ENCODE data around the gene SIRPA. TPM values are rescaled to one million over a fixed set of nuclear protein-coding genes. Genes with fewer than 3 reads are reported as not detected.
A peak's percentile ranks its signal among the peaks of the same experiment; 100 is the strongest.

Gene SIRPA
- total RNA-seq, 2 experiments from 2014 or later = 0.12 to 0.31 TPM

GRCh38 chr20:1949347-1950100 lies 54.3 kb downstream of the SIRPA start:
- no peak overlapping the region for H3K4me3 Mint-ChIP-seq
- H3K27ac Mint-ChIP-seq = no peak overlapping the region
- DNase-seq = no peak
- no peaks in the 10 kb centered on the region for H3K9me3 Mint-ChIP-seq
- peaks cover 3% of the 10 kb centered on the region for H3K4me1 Mint-ChIP-seq
- peaks cover 42% of the 10 kb centered on the region for H3K27me3 Mint-ChIP-seq
- no peaks in the 10 kb centered on the region for H3K36me3 Mint-ChIP-seq

GRCh38 chr20:1950836-1951235 lies 55.6 kb downstream of the SIRPA start:
- no peak for DNase-seq
- Mint-ChIP-seq H3K9me3 (no peaks in the 10 kb centered on the region), H3K27me3 (peaks cover 32% of the 10 kb centered on the region), H3K36me3 (no peaks in the 10 kb centered on the region), H3K27ac (no peak overlapping the region), H3K4me1 (peaks cover 3% of the 10 kb centered on the region), H3K4me3 (no peak overlapping the region)

- Mint-ChIP-seq H3K27me3 (peaks cover 26% of the 10 kb centered on the region), H3K4me1 (peaks cover 3% of the 10 kb centered on the region), H3K4me3 (no peak overlapping the region), H3K9me3 (no peaks in the 10 kb centered on the region), H3K27ac (no peak overlapping the region), H3K36me3 (no peaks in the 10 kb centered on the region)
- no peak for DNase-seq
Observed at GRCh38 chr20:1951436-1952115, 56.4 kb downstream of the SIRPA start.

DNA sequence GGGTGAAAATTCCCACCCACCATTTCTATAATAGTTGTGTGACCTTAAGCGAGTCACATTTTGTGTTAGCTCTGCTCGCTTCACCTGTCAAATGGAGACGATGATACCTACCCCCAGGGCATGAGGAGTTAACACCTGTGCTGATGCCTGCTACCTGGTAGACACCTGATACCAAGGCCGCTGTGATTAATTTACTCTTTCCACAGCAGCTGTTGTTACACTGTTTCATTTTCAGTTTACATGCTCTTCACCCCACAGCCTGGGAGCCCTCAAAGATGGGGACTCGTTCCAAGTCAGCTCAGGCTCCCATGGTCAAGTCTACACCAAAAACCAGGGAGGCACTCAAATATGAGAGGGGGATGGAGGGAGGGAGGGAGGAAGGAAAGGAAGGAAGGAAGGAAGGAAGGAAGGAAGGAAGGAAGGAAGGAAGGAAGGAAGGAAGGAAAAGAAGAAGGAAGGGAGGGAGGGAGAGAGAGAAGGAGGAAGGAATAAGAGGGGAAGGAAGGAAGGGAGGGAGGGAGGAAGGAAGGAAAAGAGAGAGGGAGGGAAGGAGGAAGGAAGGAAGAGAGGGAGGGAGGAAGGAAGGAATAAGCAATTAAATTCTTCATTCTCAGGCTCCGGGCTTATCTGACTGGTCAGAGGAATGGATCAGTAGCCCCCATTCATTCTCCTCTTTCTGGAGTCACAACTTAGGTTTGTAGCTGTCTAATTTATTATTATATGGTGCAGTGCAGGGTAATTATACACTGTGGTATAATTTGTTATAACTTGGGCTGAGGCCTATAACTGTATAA lies 57.7 kb downstream of the SIRPA start:
- Mint-ChIP-seq H3K27me3 (peaks cover 18% of the 10 kb centered on the region), H3K9me3 (no peaks in the 10 kb centered on the region)

DNA sequence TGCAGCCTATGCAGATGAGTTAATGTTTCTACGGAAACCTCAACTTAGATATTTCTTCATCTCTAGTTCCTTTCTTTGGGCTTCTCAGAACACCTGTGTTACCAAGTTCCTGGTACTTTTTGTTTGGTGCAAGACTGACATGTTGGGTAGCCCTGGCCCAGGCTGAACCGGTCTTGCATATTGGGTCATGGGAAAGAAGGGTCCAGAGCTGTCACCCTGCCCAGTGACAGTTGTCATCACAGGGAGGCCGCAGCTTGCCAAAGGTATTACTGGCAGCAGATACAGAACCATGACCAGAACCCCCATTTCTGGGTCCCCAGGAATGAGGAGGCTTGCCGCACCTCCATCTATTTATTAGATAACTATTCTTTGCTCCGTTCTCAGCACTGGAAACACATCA lies 58.4 kb downstream of the SIRPA start:
- no peak for DNase-seq
- Mint-ChIP-seq H3K27me3 (peaks cover 16% of the 10 kb centered on the region), H3K4me1 (peaks cover 3% of the 10 kb centered on the region), H3K27ac (no peak overlapping the region), H3K36me3 (no peaks in the 10 kb centered on the region), H3K9me3 (no peaks in the 10 kb centered on the region), H3K4me3 (no peak overlapping the region)

More for the DNA sequence above, 57.7 kb downstream of the SIRPA start:
- Mint-ChIP-seq H3K4me1 (peaks cover 3% of the 10 kb centered on the region), H3K36me3 (no peaks in the 10 kb centered on the region), H3K4me3 (no peak overlapping the region), H3K27ac (no peak overlapping the region)
- no peak for DNase-seq

- no peak overlapping the region for H3K4me3 Mint-ChIP-seq
- H3K4me1 Mint-ChIP-seq = peaks cover 3% of the 10 kb centered on the region
- no peak for DNase-seq
- peaks cover 20% of the 10 kb centered on the region for H3K27me3 Mint-ChIP-seq
- H3K27ac Mint-ChIP-seq = no peak overlapping the region
- H3K9me3 Mint-ChIP-seq = no peaks in the 10 kb centered on the region
- H3K36me3 Mint-ChIP-seq = no peaks in the 10 kb centered on the region
Observed at GRCh38 chr20:1955217-1955616, 60.0 kb downstream of the SIRPA start.

- peaks cover 26% of the 10 kb centered on the region for H3K27me3 Mint-ChIP-seq
- DNase-seq = no peak
- H3K27ac Mint-ChIP-seq = no peak overlapping the region
- H3K36me3 Mint-ChIP-seq = no peaks in the 10 kb centered on the region
- H3K4me1 Mint-ChIP-seq = no peaks in the 10 kb centered on the region
- no peaks in the 10 kb centered on the region for H3K9me3 Mint-ChIP-seq
- no peak overlapping the region for H3K4me3 Mint-ChIP-seq
Observed at GRCh38 chr20:1958426-1958825, 63.2 kb downstream of the SIRPA start.

- no peak overlapping the region for H3K27ac Mint-ChIP-seq
- H3K4me1 Mint-ChIP-seq = no peaks in the 10 kb centered on the region
- H3K4me3 Mint-ChIP-seq = no peak overlapping the region
- H3K36me3 Mint-ChIP-seq = no peaks in the 10 kb centered on the region
- H3K27me3 Mint-ChIP-seq = peaks cover 32% of the 10 kb centered on the region
- no peaks in the 10 kb centered on the region for H3K9me3 Mint-ChIP-seq
- no peak for DNase-seq
Observed at GRCh38 chr20:1959156-1959555, 63.9 kb downstream of the SIRPA start.

DNA sequence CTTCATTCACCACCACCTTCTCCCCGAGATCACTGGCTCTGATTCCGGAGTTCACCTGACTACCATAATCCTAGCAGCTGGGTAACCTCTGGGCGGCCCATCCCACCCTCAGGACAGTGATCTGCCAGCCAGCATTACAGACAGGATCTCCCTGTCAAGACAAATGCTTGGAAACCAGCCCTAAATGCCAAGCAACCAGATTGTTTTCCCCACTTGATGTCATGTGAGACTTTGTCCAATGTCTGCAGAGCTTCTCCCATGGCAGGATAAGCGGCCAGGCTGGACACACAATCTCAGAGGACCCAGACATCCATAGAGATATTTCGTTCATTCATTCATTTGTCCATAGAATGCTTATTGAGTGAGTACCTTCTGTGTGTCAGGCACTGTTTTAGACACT lies 66.2 kb downstream of the SIRPA start:
- H3K36me3 Mint-ChIP-seq = no peaks in the 10 kb centered on the region
- H3K27ac Mint-ChIP-seq = no peak overlapping the region
- H3K4me1 Mint-ChIP-seq = peaks cover 12% of the 10 kb centered on the region
- no peak overlapping the region for H3K4me3 Mint-ChIP-seq
- DNase-seq = no peak
- H3K27me3 Mint-ChIP-seq = peaks cover 46% of the 10 kb centered on the region
- no peaks in the 10 kb centered on the region for H3K9me3 Mint-ChIP-seq

- no peak for DNase-seq
- Mint-ChIP-seq H3K36me3 (no peaks in the 10 kb centered on the region), H3K4me3 (no peak overlapping the region), H3K4me1 (peaks cover 12% of the 10 kb centered on the region), H3K27me3 (peaks cover 51% of the 10 kb centered on the region), H3K27ac (no peak overlapping the region), H3K9me3 (no peaks in the 10 kb centered on the region)
Observed at GRCh38 chr20:1964061-1964460, 68.9 kb downstream of the SIRPA start.

GRCh38 chr20:1964659-1965405 lies 69.6 kb downstream of the SIRPA start:
- peak overlapping the region; percentile 73 for H3K27ac Mint-ChIP-seq
- no peaks in the 10 kb centered on the region for H3K36me3 Mint-ChIP-seq
- peaks cover 44% of the 10 kb centered on the region for H3K27me3 Mint-ChIP-seq
- peak overlapping the region; percentile 54 for H3K4me3 Mint-ChIP-seq
- peaks cover 12% of the 10 kb centered on the region for H3K4me1 Mint-ChIP-seq
- no peak for DNase-seq
- no peaks in the 10 kb centered on the region for H3K9me3 Mint-ChIP-seq

GRCh38 chr20:1965520-1966351 lies 70.5 kb downstream of the SIRPA start:
- H3K4me1 Mint-ChIP-seq = peaks cover 12% of the 10 kb centered on the region
- H3K36me3 Mint-ChIP-seq = no peaks in the 10 kb centered on the region
- peak overlapping the region; percentile 54 for H3K4me3 Mint-ChIP-seq
- H3K27me3 Mint-ChIP-seq = peaks cover 45% of the 10 kb centered on the region
- no peaks in the 10 kb centered on the region for H3K9me3 Mint-ChIP-seq
- peak overlapping the region; percentile 73 for H3K27ac Mint-ChIP-seq
- peak; percentile 84 for DNase-seq

DNA sequence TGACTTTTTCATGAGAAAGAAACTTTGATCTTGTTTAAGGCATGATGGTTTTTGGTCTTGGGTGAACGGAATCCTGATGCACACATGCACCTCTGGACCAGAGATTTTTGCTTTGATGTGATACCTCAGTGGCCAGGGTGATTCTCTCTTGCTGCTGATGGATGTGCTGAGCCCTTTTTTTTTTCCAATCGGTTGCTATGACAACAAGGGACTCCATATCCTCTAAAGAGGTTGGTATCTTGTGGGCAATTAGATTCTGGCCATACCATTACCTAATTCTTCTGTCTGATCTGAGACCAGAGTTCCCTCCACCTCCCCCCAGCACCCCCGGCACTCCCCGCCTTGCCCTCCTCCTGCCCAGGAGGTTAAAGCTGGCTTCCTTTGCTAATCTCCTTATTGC lies 73.8 kb downstream of the SIRPA start:
- H3K4me1 Mint-ChIP-seq = peaks cover 12% of the 10 kb centered on the region
- peaks cover 37% of the 10 kb centered on the region for H3K27me3 Mint-ChIP-seq
- no peak overlapping the region for H3K27ac Mint-ChIP-seq
- H3K4me3 Mint-ChIP-seq = no peak overlapping the region
- DNase-seq = no peak
- H3K9me3 Mint-ChIP-seq = no peaks in the 10 kb centered on the region
- H3K36me3 Mint-ChIP-seq = no peaks in the 10 kb centered on the region

Measured in activated naive CD8-positive, alpha-beta T cell treated with anti-CD3 and anti-CD28 coated beads for 36 hours (primary cell).